KOPT-K1 (cell line): Measurements from ENCODE around the gene XPO6.

Source experiments
- H3K27ac ChIP-seq: fragments of 200-600 bp; sonication (generic); 2 replicates; pipeline ENCODE4 v1.5.1; 2016; ENCODE audit warnings: antibody characterized with exemption, mild to moderate bottlenecking, low read depth, low read length; ENCODE audit not compliant: poor library complexity, severe bottlenecking
- H3K36me3 ChIP-seq: fragments of 200-600 bp; sonication (generic); 2 replicates; pipeline ENCODE4 v1.5.1; 2017; ENCODE audit warnings: antibody characterized with exemption, mild to moderate bottlenecking, low read length, moderate library complexity; ENCODE audit not compliant: insufficient read depth
- H3K9me3 ChIP-seq: fragments of 200-600 bp; sonication (generic); 2 replicates; pipeline ENCODE4 v1.5.1; 2017; ENCODE audit warnings: antibody characterized with exemption, low read length, mild to moderate bottlenecking; ENCODE audit not compliant: insufficient read depth, poor library complexity, severe bottlenecking

XPO6 gene

GRCh38 chr16:28108590-28109247 lies 103.0 kb downstream of the XPO6 start:
- Histone ChIP-seq H3K36me3 (peaks cover 100% of the 10 kb centered on the region), H3K9me3 (no peaks in the 10 kb centered on the region), H3K27ac (no peak overlapping the region)

- Histone ChIP-seq H3K27ac (no peak overlapping the region), H3K36me3 (peaks cover 100% of the 10 kb centered on the region)
Observed at GRCh38 chr16:28107232-28107631, 104.5 kb downstream of the XPO6 start.

GRCh38 chr16:28106467-28107215 lies 105.1 kb downstream of the XPO6 start:
- H3K36me3 ChIP-seq: peaks cover 100% of the 10 kb centered on the region
- no peaks in the 10 kb centered on the region for H3K9me3 ChIP-seq
- no peak overlapping the region for H3K27ac ChIP-seq

More at GRCh38 chr16:28107232-28107631, 104.5 kb downstream of the XPO6 start:
- H3K9me3 ChIP-seq: no peaks in the 10 kb centered on the region

GRCh38 chr16:28105954-28106353 lies 105.8 kb downstream of the XPO6 start:
- Histone ChIP-seq H3K27ac (no peak overlapping the region), H3K36me3 (peaks cover 100% of the 10 kb centered on the region)

GRCh38 chr16:28105297-28105696 lies 106.5 kb downstream of the XPO6 start:
- Histone ChIP-seq H3K27ac (no peak overlapping the region), H3K9me3 (no peaks in the 10 kb centered on the region), H3K36me3 (peaks cover 100% of the 10 kb centered on the region)

More at GRCh38 chr16:28105954-28106353, 105.8 kb downstream of the XPO6 start:
- H3K9me3 ChIP-seq: no peaks in the 10 kb centered on the region

- no peaks in the 10 kb centered on the region for H3K9me3 ChIP-seq
- H3K27ac ChIP-seq: no peak overlapping the region
- peaks cover 100% of the 10 kb centered on the region for H3K36me3 ChIP-seq
Observed at GRCh38 chr16:28104404-28104803, 107.4 kb downstream of the XPO6 start.

GRCh38 chr16:28103516-28104170 lies 108.1 kb downstream of the XPO6 start:
- H3K27ac ChIP-seq: no peak overlapping the region
- peaks cover 100% of the 10 kb centered on the region for H3K36me3 ChIP-seq
- no peaks in the 10 kb centered on the region for H3K9me3 ChIP-seq

GRCh38 chr16:28101533-28101890 lies 110.3 kb downstream of the XPO6 start:
- no peaks in the 10 kb centered on the region for H3K9me3 ChIP-seq
- H3K36me3 ChIP-seq: peaks cover 100% of the 10 kb centered on the region
- H3K27ac ChIP-seq: no peak overlapping the region

GRCh38 chr16:28100810-28101532 lies 110.8 kb downstream of the XPO6 start:
- peaks cover 99% of the 10 kb centered on the region for H3K36me3 ChIP-seq
- no peaks in the 10 kb centered on the region for H3K9me3 ChIP-seq
- H3K27ac ChIP-seq: no peak overlapping the region

- Histone ChIP-seq H3K9me3 (no peaks in the 10 kb centered on the region), H3K36me3 (peaks cover 84% of the 10 kb centered on the region), H3K27ac (no peak overlapping the region)
Observed at GRCh38 chr16:28098959-28099945, 112.5 kb downstream of the XPO6 start.

- H3K36me3 ChIP-seq: peaks cover 83% of the 10 kb centered on the region
- H3K27ac ChIP-seq: no peak overlapping the region
- no peaks in the 10 kb centered on the region for H3K9me3 ChIP-seq
Observed at GRCh38 chr16:28098171-28098958, 113.4 kb downstream of the XPO6 start.

GRCh38 chr16:28096983-28097899 lies 114.5 kb downstream of the XPO6 start:
- Histone ChIP-seq H3K9me3 (no peaks in the 10 kb centered on the region), H3K27ac (no peak overlapping the region), H3K36me3 (peaks cover 77% of the 10 kb centered on the region)

GRCh38 chr16:28093385-28093725 lies 118.4 kb downstream of the XPO6 start:
- Histone ChIP-seq H3K36me3 (peaks cover 42% of the 10 kb centered on the region), H3K27ac (no peak overlapping the region), H3K9me3 (no peaks in the 10 kb centered on the region)
